K562 (cell line): ENCODE data around the gene HSD3B7. TPM values are rescaled to one million over a fixed set of nuclear protein-coding genes. Genes with fewer than 3 reads are reported as not detected.
A peak's percentile ranks its signal among the peaks of the same experiment; 100 is the strongest.

Experiments
- ATF7 ChIP-seq: fragments of 450-650 bp; IDR thresholded peaks from 2 replicates; pipeline ENCODE4 v1.7.1; 2014; ENCODE audit warnings: mild to moderate bottlenecking, moderate library complexity
- C11orf30 ChIP-seq: fragments of 450-650 bp; IDR thresholded peaks from 2 replicates; pipeline ENCODE4 v1.6.1; 2016; ENCODE audit warnings: low read depth, mild to moderate bottlenecking
- HMGN3 ChIP-seq: IDR thresholded peaks from 2 replicates; pipeline ENCODE4 v1.6.1; 2011; ENCODE audit warnings: borderline replicate concordance, low read depth, mild to moderate bottlenecking, mixed read lengths, low read length; ENCODE audit not compliant: insufficient read length; ENCODE audit errors: extremely low read depth
- KDM1A ChIP-seq, 2 experiments: fragments of 450-650 bp; IDR thresholded peaks; 2 replicates each; pipeline ENCODE4 v1.6.1; 2016; ENCODE audit warnings: mild to moderate bottlenecking in 2 of 2
- MECOM ChIP-seq: fragments of 250-450 bp; sonication (Bioruptor Pico); IDR thresholded peaks from 2 replicates; pipeline ENCODE4 v1.8.0; 2022; ENCODE audit warnings: inconsistent platforms
- NCOA6 ChIP-seq: fragments of 450-650 bp; IDR thresholded peaks from 2 replicates; pipeline ENCODE4 v1.6.1; 2017; ENCODE audit warnings: mild to moderate bottlenecking
- PHF20 ChIP-seq: fragments of 450-650 bp; IDR thresholded peaks from 2 replicates; pipeline ENCODE4 v1.6.1; 2018; ENCODE audit not compliant: partially characterized antibody
- POLR2G ChIP-seq: fragments of 200-400 bp; formaldehyde crosslinking; IDR thresholded peaks from 2 replicates; pipeline ENCODE4 v1.6.1; 2017; ENCODE audit warnings: low read depth, mild to moderate bottlenecking, antibody characterized with exemption, low read length, moderate library complexity
- RBM39 ChIP-seq: fragments of 200-400 bp; formaldehyde crosslinking; optimal IDR thresholded peaks from 2 replicates; pipeline ENCODE3; 2018; ENCODE audit warnings: low read depth, low read length
- RNF2 ChIP-seq: sonication (generic); IDR thresholded peaks from 2 replicates; pipeline ENCODE4 v1.6.1; 2016
- SAFB2 ChIP-seq: fragments of 200-400 bp; formaldehyde crosslinking; IDR thresholded peaks from 2 replicates; pipeline ENCODE4 v1.6.1; 2018; ENCODE audit warnings: borderline replicate concordance, low read length, low read depth, moderate library complexity; ENCODE audit not compliant: severe bottlenecking
- SMAD1 ChIP-seq: fragments of 150-350 bp; IDR thresholded peaks from 2 replicates; pipeline ENCODE4 v1.6.1; 2014; ENCODE audit warnings: low read length, low read depth; ENCODE audit not compliant: partially characterized antibody
- SP1 ChIP-seq: sonication (generic); formaldehyde crosslinking; IDR thresholded peaks from 2 replicates; pipeline ENCODE4 v1.8.1; 2022; ENCODE audit warnings: mild to moderate bottlenecking, missing genetic modification reagents
- TEAD4 ChIP-seq, 2 experiments: sonication (generic) in 1 of 2; formaldehyde crosslinking in 1 of 2; IDR thresholded peaks; 2 replicates each; pipeline versions ENCODE4 v1.6.1 to v1.8.0; 2012 to 2022; ENCODE audit warnings: borderline replicate concordance in 1 of 2, inconsistent platforms in 1 of 2, low read length in 1 of 2, mild to moderate bottlenecking in 1 of 2, missing genetic modification reagents in 1 of 2
- TOE1 ChIP-seq, 2 experiments: fragments of 450-650 bp in 1 of 2; sonication (generic) in 1 of 2; formaldehyde crosslinking in 1 of 2; IDR thresholded peaks; 2 replicates each; pipeline versions ENCODE4 v1.7.1 to v1.8.0; 2016 to 2022; ENCODE audit warnings: borderline replicate concordance in 2 of 2, mild to moderate bottlenecking in 2 of 2, antibody characterized with exemption in 1 of 2, inconsistent platforms in 1 of 2, low read depth in 1 of 2, missing genetic modification reagents in 1 of 2, moderate library complexity in 1 of 2
- ZBTB7A ChIP-seq: IDR thresholded peaks from 2 replicates; pipeline ENCODE4 v1.6.1; 2011; ENCODE audit warnings: low read depth, mild to moderate bottlenecking, low read length, moderate library complexity, borderline replicate concordance; ENCODE audit not compliant: control insufficient read depth
- polyA plus RNA-seq, 8 experiments: library from polyadenylated mRNA; depleted of rRNA in 4 of 8; stranded (reverse) in 5 of 8; unstranded in 3 of 8; fragments of >200 nt; fragmentation: Nextera tagmentation in 2 of 8; fragmentation: Illumina TruSeq in 1 of 8; extraction: Ambion mirVana in 2 of 8; extraction: Trizol in 1 of 8; gene quantifications; 2 replicates each; pipeline versions ENCODE4 v1.2.1 to v1.2.3, GENCODE V29; 2011 to 2014; ENCODE audit warnings: inconsistent platforms in 1 of 8, missing spikeins in 1 of 8
- total RNA-seq, 7 experiments: library from RNA; depleted of rRNA in 6 of 7; stranded (reverse); fragments of >200 nt in 6 of 7; fragmentation: Illumina TruSeq in 2 of 7; extraction: Trizol in 2 of 7; gene quantifications; 2 replicates each; pipeline versions ENCODE4 v1.2.1 to v1.2.3, GENCODE V29; 2011 to 2021; ENCODE audit warnings: low replicate concordance in 1 of 7
- TF ChIP-seq, protein P1 (sequence below): fragments of 450-650 bp; IDR thresholded peaks from 2 replicates; pipeline ENCODE4 v1.7.0; 2016; ENCODE audit warnings: borderline replicate concordance
- TF ChIP-seq, protein P2 (sequence below): fragments of 450-650 bp; IDR thresholded peaks from 2 replicates; pipeline ENCODE4 v1.6.1; 2014; ENCODE audit warnings: low read depth, mild to moderate bottlenecking, moderate library complexity, borderline replicate concordance
- TF ChIP-seq, protein P3 (sequence below): fragments of 450-650 bp; IDR thresholded peaks from 2 replicates; pipeline ENCODE4 v1.7.1; 2018; ENCODE audit warnings: mild to moderate bottlenecking, low read depth; ENCODE audit not compliant: partially characterized antibody
- TF ChIP-seq, protein P4 (sequence below): fragments of 450-650 bp; IDR thresholded peaks from 2 replicates; pipeline ENCODE4 v1.6.1; 2017; ENCODE audit warnings: mild to moderate bottlenecking, moderate library complexity

HSD3B7 gene
- total and polyA plus RNA-seq, 9 of the 15 experiments (the other 6 are each of a cell fraction or from before 2014, with no cell fraction given) = 5.4 to 49.1 (median 23.0) TPM

DNA sequence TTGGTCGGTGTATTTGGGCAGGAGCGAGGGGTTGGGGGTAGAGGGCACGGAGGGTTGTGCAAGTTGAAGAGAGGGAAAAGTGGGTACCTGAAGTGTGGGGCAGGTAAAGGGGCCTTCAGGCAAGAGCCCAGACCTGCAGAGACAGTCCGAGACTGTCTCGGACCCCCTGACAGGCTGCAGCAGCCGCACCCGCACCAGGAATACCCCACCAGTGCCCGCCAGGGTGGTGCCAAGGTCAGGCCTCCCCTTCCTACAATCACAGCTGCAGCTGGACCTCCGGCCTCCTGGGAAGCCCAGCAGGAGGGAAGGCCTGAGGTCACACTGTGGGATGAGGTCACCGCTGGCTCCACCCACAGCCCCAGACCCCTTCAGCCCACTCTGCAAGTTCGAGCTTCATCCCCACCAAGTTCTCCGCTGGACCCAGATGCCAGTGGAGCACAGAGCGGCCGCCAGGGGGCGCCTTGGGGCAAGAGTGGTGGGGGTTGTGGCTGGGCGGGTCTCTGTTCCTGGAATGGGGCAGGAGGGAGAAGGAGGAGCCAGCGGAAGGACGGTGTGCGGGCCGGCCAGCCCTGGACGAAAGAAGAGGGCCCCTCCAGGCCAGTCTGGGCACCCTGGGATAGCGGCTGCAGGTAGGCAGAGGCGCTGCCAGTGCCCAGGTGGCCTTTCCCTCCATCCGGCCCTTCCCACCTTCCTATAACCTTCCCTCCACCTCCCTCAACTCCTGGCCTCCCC lies at the start of gene HSD3B7 (continued):
- no peak for TF ChIP-seq MECOM
- peak; percentile 75 for TF ChIP-seq POLR2G
- no peak for TF ChIP-seq HMGN3
- TF ChIP-seq TOE1 (IDR thresholded peaks at IDR 0.05; ENCODE audit: borderline replicate concordance) = peak; percentile 29; the same call in 1 of the 2 replicates
- TF ChIP-seq TOE1 (CRISPR knock-in tag; IDR thresholded peaks at IDR 0.05; ENCODE audit: borderline replicate concordance, low read depth) = no peak
- TF ChIP-seq RNF2 = no peak
- peak; percentile 87 for TF ChIP-seq SP1 (CRISPR knock-in tag)
- no peak for TF ChIP-seq SMAD1
- TF ChIP-seq RBM39 = no peak
- no peak for TF ChIP-seq KDM1A (IDR thresholded peaks at IDR 0.05)
- peak; percentile 12; the same call in 1 of the 2 replicates for TF ChIP-seq TEAD4 (IDR thresholded peaks at IDR 0.05; ENCODE audit: low read length)
- no peak for TF ChIP-seq TEAD4 (CRISPR knock-in tag; IDR thresholded peaks at IDR 0.05; ENCODE audit: borderline replicate concordance)
- no peak; the same call in 1 of the 2 replicates for TF ChIP-seq ATF7
- TF ChIP-seq NCOA6 = no peak
- TF ChIP-seq, protein P1, sequence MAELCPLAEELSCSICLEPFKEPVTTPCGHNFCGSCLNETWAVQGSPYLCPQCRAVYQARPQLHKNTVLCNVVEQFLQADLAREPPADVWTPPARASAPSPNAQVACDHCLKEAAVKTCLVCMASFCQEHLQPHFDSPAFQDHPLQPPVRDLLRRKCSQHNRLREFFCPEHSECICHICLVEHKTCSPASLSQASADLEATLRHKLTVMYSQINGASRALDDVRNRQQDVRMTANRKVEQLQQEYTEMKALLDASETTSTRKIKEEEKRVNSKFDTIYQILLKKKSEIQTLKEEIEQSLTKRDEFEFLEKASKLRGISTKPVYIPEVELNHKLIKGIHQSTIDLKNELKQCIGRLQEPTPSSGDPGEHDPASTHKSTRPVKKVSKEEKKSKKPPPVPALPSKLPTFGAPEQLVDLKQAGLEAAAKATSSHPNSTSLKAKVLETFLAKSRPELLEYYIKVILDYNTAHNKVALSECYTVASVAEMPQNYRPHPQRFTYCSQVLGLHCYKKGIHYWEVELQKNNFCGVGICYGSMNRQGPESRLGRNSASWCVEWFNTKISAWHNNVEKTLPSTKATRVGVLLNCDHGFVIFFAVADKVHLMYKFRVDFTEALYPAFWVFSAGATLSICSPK = no peak
- TF ChIP-seq, protein P2, sequence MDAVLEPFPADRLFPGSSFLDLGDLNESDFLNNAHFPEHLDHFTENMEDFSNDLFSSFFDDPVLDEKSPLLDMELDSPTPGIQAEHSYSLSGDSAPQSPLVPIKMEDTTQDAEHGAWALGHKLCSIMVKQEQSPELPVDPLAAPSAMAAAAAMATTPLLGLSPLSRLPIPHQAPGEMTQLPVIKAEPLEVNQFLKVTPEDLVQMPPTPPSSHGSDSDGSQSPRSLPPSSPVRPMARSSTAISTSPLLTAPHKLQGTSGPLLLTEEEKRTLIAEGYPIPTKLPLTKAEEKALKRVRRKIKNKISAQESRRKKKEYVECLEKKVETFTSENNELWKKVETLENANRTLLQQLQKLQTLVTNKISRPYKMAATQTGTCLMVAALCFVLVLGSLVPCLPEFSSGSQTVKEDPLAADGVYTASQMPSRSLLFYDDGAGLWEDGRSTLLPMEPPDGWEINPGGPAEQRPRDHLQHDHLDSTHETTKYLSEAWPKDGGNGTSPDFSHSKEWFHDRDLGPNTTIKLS = no peak
- TF ChIP-seq, protein P3, sequence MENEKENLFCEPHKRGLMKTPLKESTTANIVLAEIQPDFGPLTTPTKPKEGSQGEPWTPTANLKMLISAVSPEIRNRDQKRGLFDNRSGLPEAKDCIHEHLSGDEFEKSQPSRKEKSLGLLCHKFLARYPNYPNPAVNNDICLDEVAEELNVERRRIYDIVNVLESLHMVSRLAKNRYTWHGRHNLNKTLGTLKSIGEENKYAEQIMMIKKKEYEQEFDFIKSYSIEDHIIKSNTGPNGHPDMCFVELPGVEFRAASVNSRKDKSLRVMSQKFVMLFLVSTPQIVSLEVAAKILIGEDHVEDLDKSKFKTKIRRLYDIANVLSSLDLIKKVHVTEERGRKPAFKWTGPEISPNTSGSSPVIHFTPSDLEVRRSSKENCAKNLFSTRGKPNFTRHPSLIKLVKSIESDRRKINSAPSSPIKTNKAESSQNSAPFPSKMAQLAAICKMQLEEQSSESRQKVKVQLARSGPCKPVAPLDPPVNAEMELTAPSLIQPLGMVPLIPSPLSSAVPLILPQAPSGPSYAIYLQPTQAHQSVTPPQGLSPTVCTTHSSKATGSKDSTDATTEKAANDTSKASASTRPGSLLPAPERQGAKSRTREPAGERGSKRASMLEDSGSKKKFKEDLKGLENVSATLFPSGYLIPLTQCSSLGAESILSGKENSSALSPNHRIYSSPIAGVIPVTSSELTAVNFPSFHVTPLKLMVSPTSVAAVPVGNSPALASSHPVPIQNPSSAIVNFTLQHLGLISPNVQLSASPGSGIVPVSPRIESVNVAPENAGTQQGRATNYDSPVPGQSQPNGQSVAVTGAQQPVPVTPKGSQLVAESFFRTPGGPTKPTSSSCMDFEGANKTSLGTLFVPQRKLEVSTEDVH = peak; percentile 27
- peak; percentile 87 for TF ChIP-seq ZBTB7A
- TF ChIP-seq PHF20 = no peak
- TF ChIP-seq C11orf30 = no peak
- TF ChIP-seq, protein P4, sequence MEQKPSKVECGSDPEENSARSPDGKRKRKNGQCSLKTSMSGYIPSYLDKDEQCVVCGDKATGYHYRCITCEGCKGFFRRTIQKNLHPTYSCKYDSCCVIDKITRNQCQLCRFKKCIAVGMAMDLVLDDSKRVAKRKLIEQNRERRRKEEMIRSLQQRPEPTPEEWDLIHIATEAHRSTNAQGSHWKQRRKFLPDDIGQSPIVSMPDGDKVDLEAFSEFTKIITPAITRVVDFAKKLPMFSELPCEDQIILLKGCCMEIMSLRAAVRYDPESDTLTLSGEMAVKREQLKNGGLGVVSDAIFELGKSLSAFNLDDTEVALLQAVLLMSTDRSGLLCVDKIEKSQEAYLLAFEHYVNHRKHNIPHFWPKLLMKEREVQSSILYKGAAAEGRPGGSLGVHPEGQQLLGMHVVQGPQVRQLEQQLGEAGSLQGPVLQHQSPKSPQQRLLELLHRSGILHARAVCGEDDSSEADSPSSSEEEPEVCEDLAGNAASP = no peak
- no peak for TF ChIP-seq SAFB2
